ENCODE data around the gene MT1F.

MT1F gene

GRCh38 chr16:56657555-56658326, at the start of gene MT1F:
MT1F (plus strand) TSS chr16:56657959; CDS start chr16:56658059, 100 bp downstream.
- Histone ChIP-seq H3K9me3 (no peaks in the 10 kb centered on the region), H3K27me3 (peaks cover 0 to 40% of the 10 kb centered on the region in 2 donors), H3K27ac (no peak within 1 kb of the TSS), H3K4me1 (peaks cover 0 to 24% (median 11%) of the 10 kb centered on the region in 4 donors), H3K36me3 (no peaks in the 10 kb centered on the region), H3K4me3 (peak within 1 kb of the TSS; percentile 45 to 59)
- no peak for TF ChIP-seq CTCF (IDR thresholded peaks at IDR 0.05)
- intact Hi-C loops (cut with DNase I; ENCODE audit: low total_unique reads), result no loop called here
- peak; percentile 73 to 85 for DNase-seq

DNA sequence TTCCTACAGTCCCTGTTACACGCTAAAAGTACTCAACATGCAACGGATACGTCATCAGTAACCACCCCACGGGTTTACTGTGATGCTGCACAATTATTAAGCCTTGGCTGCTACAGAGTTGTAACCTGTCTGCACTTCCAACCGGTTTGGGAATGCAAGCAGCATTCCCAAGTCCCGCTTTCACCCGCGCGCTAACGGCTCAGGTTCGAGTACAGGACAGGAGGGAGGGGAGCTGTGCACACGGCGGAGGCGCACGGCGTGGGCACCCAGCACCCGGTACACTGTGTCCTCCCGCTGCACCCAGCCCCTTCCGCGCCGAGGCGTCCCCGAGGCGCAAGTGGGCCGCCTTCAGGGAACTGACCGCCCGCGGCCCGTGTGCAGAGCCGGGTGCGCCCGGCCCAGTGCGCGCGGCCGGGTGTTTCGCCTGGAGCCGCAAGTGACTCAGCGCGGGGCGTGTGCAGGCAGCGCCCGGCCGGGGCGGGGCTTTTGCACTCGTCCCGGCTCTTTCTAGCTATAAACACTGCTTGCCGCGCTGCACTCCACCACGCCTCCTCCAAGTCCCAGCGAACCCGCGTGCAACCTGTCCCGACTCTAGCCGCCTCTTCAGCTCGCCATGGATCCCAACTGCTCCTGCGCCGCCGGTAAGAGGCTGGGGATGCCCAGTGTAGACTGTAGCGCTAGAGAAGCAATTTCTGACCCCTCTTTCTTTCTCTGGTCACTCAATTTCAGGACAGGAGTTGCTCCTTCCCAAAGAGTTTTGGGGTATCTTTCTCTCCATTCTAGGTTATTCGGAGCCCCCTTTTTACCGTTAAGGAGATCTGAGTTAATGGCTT, 49.5 kb upstream of the MT1F start, which contains the start of gene MT2A:
TSS of gene MT2A (plus strand) at position 542 of the 833 bp plus-strand sequence. CDS start at position 614, 72 bp downstream.
- intact Hi-C loops (cut with DNase I; ENCODE audit: low total_unique reads), result loop anchor here (5.0 kb wide), 2 partner anchors 34 to 74 kb away; partner anchors contain the start of gene MT1X
- TF ChIP-seq CTCF (IDR thresholded peaks at IDR 0.05), result no peak
- peak within 1 kb of the TSS; percentile 65 to 76 for H3K4me3 ChIP-seq
- no peaks in the 10 kb centered on the region for H3K27me3 ChIP-seq
- DNase-seq, result peak; percentile 97 to 98
- H3K27ac ChIP-seq, result peak within 1 kb of the TSS; percentile 83 to 85
- H3K9me3 ChIP-seq, result no peaks in the 10 kb centered on the region
- peaks cover 0 to 56% (median 47%) of the 10 kb centered on the region in 4 donors for H3K4me1 ChIP-seq
- H3K36me3 ChIP-seq, result no peaks in the 10 kb centered on the region

- TF ChIP-seq CTCF (IDR thresholded peaks at IDR 0.05), result no peak
- peak overlapping the region; percentile 83 to 85 for H3K27ac ChIP-seq
- no peaks in the 10 kb centered on the region for H3K36me3 ChIP-seq
- no peaks in the 10 kb centered on the region for H3K27me3 ChIP-seq
- H3K4me1 ChIP-seq, result peaks cover 0 to 56% (median 47%) of the 10 kb centered on the region in 4 donors
- no peaks in the 10 kb centered on the region for H3K9me3 ChIP-seq
- intact Hi-C loops (cut with DNase I; ENCODE audit: low total_unique reads), result loop anchor here (5.0 kb wide), 2 partner anchors 33 to 73 kb away; partner anchors contain the start of gene MT1X
- H3K4me3 ChIP-seq, result peak overlapping the region; percentile 65 to 76
- peak in 1 of 2 donors; percentile 71 for DNase-seq
These were observed 48.8 kb upstream of the MT1F start for GRCh38 chr16:56608876-56609462.

GRCh38 chr16:56609463-56609921, 48.3 kb upstream of the MT1F start:
- DNase-seq, result peak; percentile 82 to 85
- intact Hi-C loops (cut with DNase I; ENCODE audit: low total_unique reads), result loop anchor here (5.0 kb wide), 2 partner anchors 33 to 73 kb away; partner anchors contain the start of gene MT1X
- peaks cover 0 to 56% (median 47%) of the 10 kb centered on the region in 4 donors for H3K4me1 ChIP-seq

More at GRCh38 chr16:56609463-56609921, 48.3 kb upstream of the MT1F start:
- H3K27me3 ChIP-seq, result no peaks in the 10 kb centered on the region
- H3K36me3 ChIP-seq, result no peaks in the 10 kb centered on the region
- no peaks in the 10 kb centered on the region for H3K9me3 ChIP-seq
- TF ChIP-seq CTCF (IDR thresholded peaks at IDR 0.05), result peak in 1 of 2 experiments; percentile 26
- H3K4me3 ChIP-seq, result peak overlapping the region; percentile 65 to 76
- H3K27ac ChIP-seq, result peak overlapping the region; percentile 83 to 85

All from tibial artery (tissue), 4 donors.